Activated naive CD4-positive, alpha-beta T cell treated with anti-CD3 and anti-CD28 coated beads for 36 hours (primary cell): ENCODE measurements around the gene GPD2. TPM values are rescaled to one million over a fixed set of nuclear protein-coding genes. Genes with fewer than 3 reads are reported as not detected.

ENCODE experiments used
- CTCF ChIA-PET: fragments of 350-600 bp; sonication (Branson Sonifier 250); formaldehyde crosslinking; loops from one replicate; lab custom pipeline; 2021; ENCODE audit warnings: antibody characterized with exemption; lab: Charles Lee
- DNase-seq: peaks from one replicate; pipeline ENCODE4 v3.0.0-alpha.2; 2020
- H3K27ac Mint-ChIP-seq: one replicate; pipeline ENCODE4 v1.8.0; 2021; ENCODE audit warnings: mild to moderate bottlenecking, mixed read lengths
- H3K27me3 Mint-ChIP-seq: one replicate; pipeline ENCODE4 v1.8.0; 2021; ENCODE audit warnings: low read depth, mixed read lengths
- H3K36me3 Mint-ChIP-seq: one replicate; pipeline ENCODE4 v1.8.0; 2021; ENCODE audit warnings: low read depth, mixed read lengths
- H3K4me1 Mint-ChIP-seq: one replicate; pipeline ENCODE4 v1.8.0; 2021; ENCODE audit warnings: low read depth, mixed read lengths
- H3K4me3 Mint-ChIP-seq: one replicate; pipeline ENCODE4 v1.8.0; 2021; ENCODE audit warnings: mild to moderate bottlenecking, moderate library complexity, mixed read lengths
- H3K9me3 Mint-ChIP-seq: one replicate; pipeline ENCODE4 v1.8.0; 2021; ENCODE audit warnings: mixed read lengths
- intact Hi-C: fragments of 100-400 bp; cut with micrococcal nuclease; formaldehyde crosslinking; loops from one replicate; pipeline ENCODE4 v1.15.1; 2023
- total RNA-seq, 2 experiments: library from RNA; stranded (reverse); gene quantifications; one replicate each; pipeline ENCODE4 v1.2.3, GENCODE V29; 2021

GPD2 gene
- total RNA-seq, 2 experiments from 2014 or later = 18.8 to 19.9 TPM

GRCh38 chr2:156465573-156465972, 29.4 kb downstream of the GPD2 start:
- Mint-ChIP-seq H3K4me1 (peaks cover 13% of the 10 kb centered on the region), H3K27me3 (no peaks in the 10 kb centered on the region)
- CTCF ChIA-PET = no interaction called here

DNA sequence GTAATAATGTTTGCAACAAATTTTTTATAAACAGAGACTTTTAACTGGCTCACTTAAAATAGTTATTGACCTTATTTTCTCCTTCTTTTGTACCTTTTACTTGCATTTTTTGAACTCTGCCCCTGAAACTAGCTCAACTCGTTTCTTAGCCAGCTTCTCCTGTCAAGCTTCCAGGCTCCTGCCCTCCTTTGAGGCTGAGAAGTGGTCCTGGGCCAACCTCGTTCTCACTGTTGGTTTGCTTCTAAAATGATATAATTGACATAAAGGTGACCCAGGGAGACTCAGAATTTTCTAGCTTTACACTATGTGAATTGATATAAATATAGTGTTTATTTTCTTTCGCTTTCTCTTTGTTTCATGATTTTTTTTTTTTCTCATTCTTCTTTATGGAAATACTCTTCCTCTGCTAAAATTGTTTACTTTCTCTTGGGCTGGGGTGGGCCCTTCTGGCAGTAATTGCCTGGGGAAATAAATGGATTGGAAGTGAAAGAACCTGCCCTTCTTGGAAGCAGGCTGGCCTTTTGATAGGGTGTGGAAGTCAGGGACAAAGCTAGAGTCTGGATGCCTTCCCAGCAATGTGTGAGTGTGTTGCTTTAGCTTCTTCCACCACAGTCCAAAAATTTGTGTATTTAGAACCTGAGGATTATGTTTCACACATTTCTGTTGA, 30.7 kb downstream of the GPD2 start:
- H3K27me3 Mint-ChIP-seq = no peaks in the 10 kb centered on the region
- H3K4me1 Mint-ChIP-seq = peaks cover 21% of the 10 kb centered on the region
- CTCF ChIA-PET = interaction anchor here (0.7 kb wide), 1 partner anchor 155 kb away, joined by 3 read pairs; no protein-coding TSS in a partner anchor
- no peaks in the 10 kb centered on the region for H3K9me3 Mint-ChIP-seq
- H3K4me3 Mint-ChIP-seq = no peak overlapping the region
- no peak overlapping the region for H3K27ac Mint-ChIP-seq
- H3K36me3 Mint-ChIP-seq = peaks cover 5% of the 10 kb centered on the region
- intact Hi-C loops = no loop called here
- DNase-seq = no peak

More at GRCh38 chr2:156465573-156465972, 29.4 kb downstream of the GPD2 start:
- H3K4me3 Mint-ChIP-seq = no peak overlapping the region
- no peak for DNase-seq
- no peak overlapping the region for H3K27ac Mint-ChIP-seq
- H3K36me3 Mint-ChIP-seq = peaks cover 5% of the 10 kb centered on the region
- intact Hi-C loops = no loop called here
- no peaks in the 10 kb centered on the region for H3K9me3 Mint-ChIP-seq

- peaks cover 33% of the 10 kb centered on the region for H3K4me1 Mint-ChIP-seq
- no peak for DNase-seq
- H3K4me3 Mint-ChIP-seq = no peak overlapping the region
- no peaks in the 10 kb centered on the region for H3K27me3 Mint-ChIP-seq
- H3K9me3 Mint-ChIP-seq = no peaks in the 10 kb centered on the region
- intact Hi-C loops = no loop called here
- no peak overlapping the region for H3K27ac Mint-ChIP-seq
- H3K36me3 Mint-ChIP-seq = peaks cover 3% of the 10 kb centered on the region
- CTCF ChIA-PET = interaction anchor here (0.6 kb wide), 1 partner anchor 1663 kb away, joined by 3 read pairs; no protein-coding TSS in a partner anchor
These were observed 34.9 kb downstream of the GPD2 start for GRCh38 chr2:156470975-156471583.

DNA sequence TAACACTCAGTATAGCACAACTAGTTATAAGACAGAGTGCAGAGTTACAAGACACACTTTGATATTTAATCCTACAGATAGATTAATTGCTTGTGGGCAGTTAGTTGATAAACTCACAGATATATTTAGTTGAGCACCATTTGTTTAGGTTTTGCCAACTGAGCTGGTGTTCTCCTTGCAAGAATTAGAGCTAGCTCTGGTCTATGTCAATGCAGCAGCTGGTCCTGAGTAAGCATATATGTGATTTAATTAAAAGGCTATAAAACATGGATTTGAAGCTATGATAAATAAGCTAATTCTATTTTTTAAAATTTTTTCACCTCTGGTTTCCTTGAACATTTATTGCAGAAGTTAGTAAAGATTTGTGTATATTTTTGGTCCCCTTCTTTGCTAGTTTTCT, 35.6 kb downstream of the GPD2 start:
- Mint-ChIP-seq H3K27me3 (no peaks in the 10 kb centered on the region), H3K4me1 (peaks cover 34% of the 10 kb centered on the region), H3K27ac (no peak overlapping the region), H3K36me3 (peaks cover 5% of the 10 kb centered on the region), H3K4me3 (no peak overlapping the region), H3K9me3 (no peaks in the 10 kb centered on the region)
- no peak for DNase-seq
- intact Hi-C loops = loop anchor here (1.0 kb wide), 1 partner anchor 13 kb away; no protein-coding TSS in a partner anchor
- CTCF ChIA-PET = interaction anchor here (0.7 kb wide), 2 partner anchors 9 to 10 kb away, joined by 3 to 7 read pairs; no protein-coding TSS in a partner anchor

GRCh38 chr2:156472686-156473085, 36.5 kb downstream of the GPD2 start:
- Mint-ChIP-seq H3K27ac (no peak overlapping the region), H3K4me3 (no peak overlapping the region), H3K27me3 (no peaks in the 10 kb centered on the region), H3K9me3 (no peaks in the 10 kb centered on the region), H3K36me3 (peaks cover 11% of the 10 kb centered on the region), H3K4me1 (peaks cover 38% of the 10 kb centered on the region)
- intact Hi-C loops = loop anchor here (1.0 kb wide), 1 partner anchor 14 kb away; no protein-coding TSS in a partner anchor
- peak; percentile 21 for DNase-seq
- CTCF ChIA-PET = interaction anchor here (0.6 to 1.0 kb wide), 2 partner anchors 88 to 1104 kb away, joined by 3 to 4 read pairs; no protein-coding TSS in a partner anchor

- H3K27ac Mint-ChIP-seq = no peak overlapping the region
- peaks cover 38% of the 10 kb centered on the region for H3K4me1 Mint-ChIP-seq
These were observed 37.3 kb downstream of the GPD2 start for GRCh38 chr2:156473445-156473844.

DNA sequence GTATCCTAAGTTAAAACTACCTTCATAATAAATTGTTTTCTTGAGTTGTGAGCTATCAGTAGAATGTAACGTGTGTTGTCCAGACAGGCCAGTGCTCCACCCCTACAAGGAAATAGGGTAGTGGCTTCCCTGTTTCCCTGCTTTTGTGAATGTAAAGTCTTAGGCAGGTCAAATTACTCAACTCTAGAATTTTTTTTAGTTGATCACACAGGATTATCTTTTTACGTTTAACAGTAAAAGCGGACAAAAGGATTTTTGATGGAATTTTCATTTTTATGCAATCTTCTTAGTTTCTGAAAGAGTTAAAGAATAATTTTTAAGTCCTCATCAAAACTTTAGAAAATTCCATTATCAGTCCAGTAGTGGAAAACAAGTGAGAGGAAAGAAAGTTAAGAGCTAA, 38.2 kb downstream of the GPD2 start:
- no peak overlapping the region for H3K27ac Mint-ChIP-seq
- intact Hi-C loops = no loop called here
- H3K4me3 Mint-ChIP-seq = no peak overlapping the region
- no peak for DNase-seq
- H3K9me3 Mint-ChIP-seq = no peaks in the 10 kb centered on the region
- peaks cover 11% of the 10 kb centered on the region for H3K36me3 Mint-ChIP-seq
- H3K27me3 Mint-ChIP-seq = no peaks in the 10 kb centered on the region
- CTCF ChIA-PET = no interaction called here
- peaks cover 37% of the 10 kb centered on the region for H3K4me1 Mint-ChIP-seq

More at GRCh38 chr2:156473445-156473844, 37.3 kb downstream of the GPD2 start:
- Mint-ChIP-seq H3K27me3 (no peaks in the 10 kb centered on the region), H3K4me3 (no peak overlapping the region), H3K36me3 (peaks cover 12% of the 10 kb centered on the region), H3K9me3 (no peaks in the 10 kb centered on the region)
- intact Hi-C loops = no loop called here
- no peak for DNase-seq
- CTCF ChIA-PET = interaction anchor here (0.6 kb wide), 1 partner anchor 17 kb away, joined by 4 read pairs; no protein-coding TSS in a partner anchor

DNA sequence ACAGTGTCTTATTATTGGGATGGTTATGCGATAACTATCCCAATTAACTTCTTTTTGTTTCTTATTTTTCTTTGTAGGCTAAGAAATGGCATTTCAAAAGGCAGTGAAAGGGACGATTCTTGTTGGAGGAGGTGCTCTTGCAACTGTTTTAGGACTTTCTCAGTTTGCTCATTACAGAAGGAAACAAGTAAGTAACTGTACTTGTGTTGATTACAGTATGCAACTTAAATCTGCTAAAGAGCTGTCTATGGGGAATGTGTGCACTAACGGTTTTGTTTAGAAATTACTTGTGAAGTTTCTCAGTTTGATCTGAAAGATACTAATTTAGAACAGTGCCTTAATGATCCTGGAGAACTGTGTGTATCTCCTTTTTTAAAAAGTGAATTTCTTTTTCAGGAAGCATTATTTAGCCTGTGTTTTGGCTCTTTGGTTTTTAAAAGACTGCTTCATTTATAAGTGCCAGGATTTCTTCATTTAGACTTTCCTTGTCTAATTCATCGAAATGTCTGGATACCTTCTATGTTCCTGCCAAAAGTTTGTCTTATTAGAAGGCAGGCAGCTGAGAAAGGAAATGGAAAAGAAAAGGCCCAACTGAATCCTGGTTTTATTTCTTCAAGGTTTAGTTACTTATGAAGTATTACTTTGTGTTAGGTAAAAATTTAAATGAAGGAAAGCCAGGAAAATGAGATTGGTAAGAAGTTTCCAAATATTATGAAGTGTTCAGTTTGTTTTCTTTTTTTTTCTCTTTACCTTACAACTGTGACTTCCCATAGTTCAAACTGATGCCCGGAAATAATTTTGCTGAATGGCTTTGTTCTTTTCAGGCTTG, 40.1 kb downstream of the GPD2 start:
- CTCF ChIA-PET = no interaction called here
- no peak overlapping the region for H3K4me3 Mint-ChIP-seq
- H3K27ac Mint-ChIP-seq = no peak overlapping the region
- peaks cover 12% of the 10 kb centered on the region for H3K36me3 Mint-ChIP-seq
- H3K9me3 Mint-ChIP-seq = no peaks in the 10 kb centered on the region
- intact Hi-C loops = loop anchor here (1.0 to 2.0 kb wide), 4 partner anchors 14 to 133 kb away; partner anchors contain the start of gene GPD2
- no peaks in the 10 kb centered on the region for H3K27me3 Mint-ChIP-seq
- no peak for DNase-seq
- peaks cover 34% of the 10 kb centered on the region for H3K4me1 Mint-ChIP-seq

GRCh38 chr2:156476850-156477206, 40.6 kb downstream of the GPD2 start:
- H3K27ac Mint-ChIP-seq = no peak overlapping the region
- H3K9me3 Mint-ChIP-seq = no peaks in the 10 kb centered on the region
- intact Hi-C loops = loop anchor here (1.0 to 2.0 kb wide), 4 partner anchors 13 to 134 kb away; partner anchors contain the start of gene GPD2
- H3K4me3 Mint-ChIP-seq = no peak overlapping the region
- no peaks in the 10 kb centered on the region for H3K27me3 Mint-ChIP-seq
- CTCF ChIA-PET = no interaction called here
- peak; percentile 16 for DNase-seq
- peaks cover 12% of the 10 kb centered on the region for H3K36me3 Mint-ChIP-seq
- peaks cover 31% of the 10 kb centered on the region for H3K4me1 Mint-ChIP-seq

GRCh38 chr2:156480376-156480775, 44.2 kb downstream of the GPD2 start:
- H3K4me1 Mint-ChIP-seq = peaks cover 34% of the 10 kb centered on the region
- H3K9me3 Mint-ChIP-seq = no peaks in the 10 kb centered on the region
- H3K36me3 Mint-ChIP-seq = peaks cover 12% of the 10 kb centered on the region
- no peaks in the 10 kb centered on the region for H3K27me3 Mint-ChIP-seq
- intact Hi-C loops = no loop called here
- H3K27ac Mint-ChIP-seq = no peak overlapping the region
- DNase-seq = no peak
- CTCF ChIA-PET = interaction anchor here (0.6 kb wide), 2 partner anchors 9 to 145 kb away, joined by 3 to 7 read pairs; no protein-coding TSS in a partner anchor
- H3K4me3 Mint-ChIP-seq = no peak overlapping the region

GRCh38 chr2:156481312-156481711, 45.1 kb downstream of the GPD2 start:
- Mint-ChIP-seq H3K4me3 (no peak overlapping the region), H3K9me3 (no peaks in the 10 kb centered on the region), H3K4me1 (peaks cover 28% of the 10 kb centered on the region), H3K36me3 (peaks cover 13% of the 10 kb centered on the region), H3K27ac (no peak overlapping the region), H3K27me3 (no peaks in the 10 kb centered on the region)
- CTCF ChIA-PET = interaction anchor here (0.5 kb wide), 1 partner anchor 94 kb away, joined by 5 read pairs; no protein-coding TSS in a partner anchor
- DNase-seq = no peak
- intact Hi-C loops = no loop called here

- DNase-seq = no peak
- CTCF ChIA-PET = interaction anchor here (0.6 to 1.1 kb wide), 3 partner anchors 13 to 1108 kb away, joined by 3 read pairs; no protein-coding TSS in a partner anchor
- Mint-ChIP-seq H3K27me3 (no peaks in the 10 kb centered on the region), H3K4me3 (no peak overlapping the region), H3K4me1 (peaks cover 26% of the 10 kb centered on the region), H3K27ac (no peak overlapping the region), H3K9me3 (no peaks in the 10 kb centered on the region), H3K36me3 (peaks cover 4% of the 10 kb centered on the region)
- intact Hi-C loops = no loop called here
These were observed 47.6 kb downstream of the GPD2 start for GRCh38 chr2:156483741-156484173.
